ENCODE data around the gene GP5.

The GP5 gene

GRCh38 chr3:194396859-194397756, 2.0 kb downstream of the GP5 start:
- DNase-seq: peak; percentile 59

GRCh38 chr3:194396539-194396858, 2.6 kb downstream of the GP5 start:
- no peak for DNase-seq

- peak; percentile 73 for DNase-seq
Observed at GRCh38 chr3:194395778-194396538, 3.1 kb downstream of the GP5 start.

GRCh38 chr3:194395212-194395611, 3.9 kb downstream of the GP5 start:
- DNase-seq: no peak

- DNase-seq: no peak
Observed at GRCh38 chr3:194392576-194392975, 6.5 kb downstream of the GP5 start.

GRCh38 chr3:194390835-194391234, 8.2 kb downstream of the GP5 start:
- DNase-seq: no peak

- DNase-seq: no peak
Observed at GRCh38 chr3:194389269-194389668, 9.8 kb downstream of the GP5 start.

GRCh38 chr3:194387926-194388418, 11.1 kb downstream of the GP5 start:
- no peak for DNase-seq

GRCh38 chr3:194387276-194387675, 11.8 kb downstream of the GP5 start:
- peak; percentile 3 for DNase-seq

- peak; percentile 17 for DNase-seq
Observed at GRCh38 chr3:194386648-194387047, 12.4 kb downstream of the GP5 start.

- peak; percentile 3 for DNase-seq
Observed at GRCh38 chr3:194386066-194386465, 13.0 kb downstream of the GP5 start.

GRCh38 chr3:194384569-194385001, 14.5 kb downstream of the GP5 start:
- no peak for DNase-seq

GRCh38 chr3:194384156-194384555, 14.9 kb downstream of the GP5 start:
- no peak for DNase-seq

GRCh38 chr3:194383276-194383940, 15.7 kb downstream of the GP5 start:
- DNase-seq: no peak

GRCh38 chr3:194382892-194383223, 16.2 kb downstream of the GP5 start:
- DNase-seq: no peak

- no peak for DNase-seq
Observed at GRCh38 chr3:194382196-194382891, 16.7 kb downstream of the GP5 start.

- no peak for DNase-seq
Observed at GRCh38 chr3:194381460-194381875, 17.6 kb downstream of the GP5 start.

- DNase-seq: no peak
Observed at GRCh38 chr3:194380326-194380725, 18.7 kb downstream of the GP5 start.

- DNase-seq: no peak
Observed at GRCh38 chr3:194379651-194380050, 19.4 kb downstream of the GP5 start.

- no peak for DNase-seq
Observed at GRCh38 chr3:194379231-194379630, 19.8 kb downstream of the GP5 start.

GRCh38 chr3:194377708-194378107, 21.4 kb downstream of the GP5 start:
- no peak for DNase-seq

GRCh38 chr3:194376241-194376560, 22.9 kb downstream of the GP5 start:
- DNase-seq: no peak
